Stimulated activated naive B cell treated with anti-CD40 and anti-IgM and Interleukin-4, amounts not matched to agents 10 μg/mL and 1 μg/mL and 100 μg/mL, for 72 hours (primary cell): ENCODE results near the gene EXOC2.

Experiments used
- ATAC-seq, 2 donors: fragments of 150-1000 bp; cut with Tn5 transposase; replicated peaks; 2 replicates each; pipeline ENCODE4 v1.10.0; 2021; ENCODE audit warnings: moderate library complexity in 1 of 2
- DNase-seq: peaks from one replicate; pipeline ENCODE4 v3.0.0; 2021
- H3K27ac Mint-ChIP-seq: one replicate; pipeline ENCODE4 v1.8.0; 2022; ENCODE audit warnings: mild to moderate bottlenecking, mixed read lengths
- H3K27me3 Mint-ChIP-seq, 2 donors: one replicate each; pipeline ENCODE4 v1.8.0; 2022; ENCODE audit warnings: mixed read lengths in 2 of 2
- H3K36me3 Mint-ChIP-seq, 2 donors: one replicate each; pipeline ENCODE4 v1.8.0; 2022; ENCODE audit warnings: mixed read lengths in 2 of 2, mild to moderate bottlenecking in 1 of 2
- H3K4me1 Mint-ChIP-seq, 2 donors: one replicate each; pipeline ENCODE4 v1.8.0; 2022; ENCODE audit warnings: mixed read lengths in 2 of 2, mild to moderate bottlenecking in 1 of 2
- H3K4me3 Mint-ChIP-seq, 2 donors: one replicate each; pipeline ENCODE4 v1.8.0; 2022; ENCODE audit warnings: mild to moderate bottlenecking in 2 of 2, mixed read lengths in 2 of 2, moderate library complexity in 1 of 2
- H3K9me3 Mint-ChIP-seq, 2 donors: one replicate each; pipeline ENCODE4 v1.8.0; 2022; ENCODE audit warnings: mixed read lengths in 2 of 2, mild to moderate bottlenecking in 1 of 2

EXOC2 gene

DNA sequence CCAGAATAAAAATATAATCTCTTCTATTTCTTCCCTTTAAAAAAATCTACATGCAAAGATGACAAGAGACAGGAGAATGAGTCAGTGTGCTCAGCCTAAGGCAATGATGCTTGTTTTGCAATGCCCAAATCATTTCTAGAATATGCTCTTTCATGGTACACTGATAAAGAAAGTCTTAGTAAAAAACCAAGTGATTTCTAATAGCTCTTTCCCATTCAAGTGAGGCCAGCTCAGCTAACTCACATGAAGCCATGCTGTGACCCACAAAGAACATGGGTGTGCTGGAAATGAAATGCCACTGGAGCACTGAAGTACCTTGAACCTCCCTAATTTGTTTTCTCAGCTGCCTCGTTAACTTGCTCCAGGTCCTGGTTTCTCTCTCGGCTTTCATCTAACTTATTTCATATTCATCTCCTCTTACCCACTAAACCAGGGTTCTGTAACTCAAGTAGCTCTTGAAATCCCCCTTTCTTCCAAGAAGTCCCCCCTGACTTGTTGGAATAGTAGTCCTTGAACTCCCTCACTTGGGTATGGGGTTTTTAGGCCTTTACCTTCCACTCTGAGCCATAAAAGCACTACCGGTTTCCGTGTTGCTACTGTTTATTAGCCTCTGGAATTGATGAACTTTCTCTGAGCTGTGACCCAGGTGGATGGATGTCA lies 208.7 kb downstream of the EXOC2 start:
- H3K27me3 Mint-ChIP-seq = no peaks in the 10 kb centered on the region
- ATAC-seq = peak; percentile 68 to 81
- H3K4me3 Mint-ChIP-seq = peak overlapping the region; percentile 7 to 14
- H3K9me3 Mint-ChIP-seq = peaks cover 0 to 2% of the 10 kb centered on the region in 2 donors
- no peak for DNase-seq
- peak overlapping the region; percentile 48 for H3K27ac Mint-ChIP-seq
- peaks cover 26 to 45% of the 10 kb centered on the region in 2 donors for H3K4me1 Mint-ChIP-seq
- H3K36me3 Mint-ChIP-seq = peaks cover 16 to 47% of the 10 kb centered on the region in 2 donors

DNA sequence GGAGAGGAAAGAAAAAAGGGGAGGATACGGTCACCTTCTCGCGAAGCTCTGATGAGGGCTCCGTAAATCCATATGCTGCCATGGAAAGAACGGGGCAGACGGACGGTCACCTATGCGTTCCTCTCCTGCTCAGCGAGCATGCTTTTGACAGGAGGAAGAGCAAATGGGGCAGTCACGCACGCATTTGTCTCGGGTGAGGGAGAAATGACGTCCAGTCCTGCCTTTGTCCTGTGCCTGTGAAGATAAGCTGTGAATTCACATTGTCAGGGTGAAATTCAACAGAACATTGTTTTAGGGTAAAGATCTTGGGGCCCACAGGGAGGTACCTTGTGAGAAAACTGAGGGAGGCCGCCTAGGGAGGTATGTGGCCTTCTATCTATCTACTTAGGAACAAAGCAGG lies 217.6 kb downstream of the EXOC2 start:
- H3K27ac Mint-ChIP-seq = no peak overlapping the region
- no peaks in the 10 kb centered on the region for H3K9me3 Mint-ChIP-seq
- peaks cover 36 to 57% of the 10 kb centered on the region in 2 donors for H3K4me1 Mint-ChIP-seq
- no peak for ATAC-seq
- peak overlapping the region in 1 of 2 donors; percentile 69 for H3K4me3 Mint-ChIP-seq
- H3K27me3 Mint-ChIP-seq = no peaks in the 10 kb centered on the region
- no peak for DNase-seq
- H3K36me3 Mint-ChIP-seq = peaks cover 0 to 3% of the 10 kb centered on the region in 2 donors

DNA sequence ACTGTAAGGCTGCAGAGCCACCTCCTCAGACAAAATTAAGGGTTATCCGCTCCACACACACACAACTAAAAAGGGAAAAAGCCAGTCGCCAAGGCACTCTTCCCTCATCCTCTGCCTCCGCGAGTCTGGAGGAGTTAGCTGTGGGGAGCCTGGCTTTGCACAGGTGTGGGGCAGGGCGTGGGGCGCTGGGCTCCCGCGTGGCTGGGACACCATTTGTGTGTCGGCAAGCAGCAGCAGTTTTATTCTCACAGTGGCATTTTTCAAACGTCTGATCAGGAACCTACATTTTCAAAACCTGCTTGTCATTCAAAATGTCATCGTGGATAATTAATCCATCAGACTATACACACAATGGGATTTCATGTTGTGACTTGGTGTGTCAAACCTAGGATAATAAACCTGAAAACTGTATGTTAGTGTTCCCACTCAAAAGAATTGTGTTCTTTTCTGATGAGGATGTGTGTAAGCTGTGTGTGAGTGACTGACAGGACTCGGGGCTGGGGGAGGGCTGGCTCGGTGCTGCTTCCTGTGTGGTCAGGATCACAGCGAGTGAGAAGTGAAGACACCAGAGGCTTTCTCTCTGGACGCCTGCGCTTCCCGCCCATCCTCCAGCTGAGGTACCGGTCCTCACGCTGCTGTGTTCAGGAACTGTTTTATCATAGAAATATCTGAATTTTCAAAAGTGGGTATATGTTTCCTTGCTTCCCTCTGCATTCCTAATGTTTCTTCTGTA lies 218.3 kb downstream of the EXOC2 start:
- ATAC-seq (peak; percentile 63 to 79), DNase-seq (peak; percentile 56)

DNA sequence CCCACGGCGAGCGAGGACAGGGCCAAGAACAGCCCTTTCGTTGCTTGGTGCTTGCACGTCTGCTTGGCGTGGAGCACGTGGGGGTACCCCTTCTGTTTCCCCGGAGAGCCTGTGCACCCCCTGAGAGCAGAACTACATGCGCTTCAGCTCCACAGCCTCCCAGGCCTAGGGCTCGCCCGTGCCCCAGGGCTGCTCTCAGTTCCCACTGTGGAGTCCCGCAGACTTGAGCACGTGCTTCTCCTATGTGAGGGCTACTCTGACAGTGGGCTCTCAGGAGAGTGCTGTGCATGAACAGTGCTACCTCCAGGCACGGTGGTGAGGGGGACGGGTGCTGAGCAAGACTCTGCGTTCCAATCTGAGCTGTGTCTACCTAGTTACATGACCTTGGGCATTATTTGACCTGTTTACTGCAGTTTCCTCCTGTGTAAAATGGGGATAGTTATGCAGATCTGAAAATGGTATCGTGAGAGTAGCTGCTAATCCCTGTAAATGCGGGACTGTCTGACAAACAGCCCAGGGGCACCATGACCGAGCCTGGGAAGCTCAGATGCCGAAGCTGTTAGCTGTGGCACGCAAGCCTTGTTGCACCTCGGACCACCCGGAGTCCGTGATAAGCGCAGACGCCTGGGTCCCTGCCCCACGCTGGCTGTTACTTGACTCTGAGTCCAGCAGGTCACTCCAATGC lies 219.0 kb downstream of the EXOC2 start:
- Mint-ChIP-seq H3K36me3 (peaks cover 0 to 3% of the 10 kb centered on the region in 2 donors), H3K27ac (peak overlapping the region; percentile 90), H3K4me3 (peak overlapping the region in 1 of 2 donors; percentile 14), H3K27me3 (no peaks in the 10 kb centered on the region), H3K9me3 (no peaks in the 10 kb centered on the region), H3K4me1 (peaks cover 45 to 65% of the 10 kb centered on the region in 2 donors)
- DNase-seq (no peak), ATAC-seq (no peak)

More for the DNA sequence above, 218.3 kb downstream of the EXOC2 start:
- no peaks in the 10 kb centered on the region for H3K27me3 Mint-ChIP-seq
- H3K4me3 Mint-ChIP-seq = peak overlapping the region; percentile 53 to 69
- peaks cover 42 to 64% of the 10 kb centered on the region in 2 donors for H3K4me1 Mint-ChIP-seq
- H3K27ac Mint-ChIP-seq = peak overlapping the region; percentile 90
- peaks cover 0 to 3% of the 10 kb centered on the region in 2 donors for H3K36me3 Mint-ChIP-seq
- no peaks in the 10 kb centered on the region for H3K9me3 Mint-ChIP-seq

DNA sequence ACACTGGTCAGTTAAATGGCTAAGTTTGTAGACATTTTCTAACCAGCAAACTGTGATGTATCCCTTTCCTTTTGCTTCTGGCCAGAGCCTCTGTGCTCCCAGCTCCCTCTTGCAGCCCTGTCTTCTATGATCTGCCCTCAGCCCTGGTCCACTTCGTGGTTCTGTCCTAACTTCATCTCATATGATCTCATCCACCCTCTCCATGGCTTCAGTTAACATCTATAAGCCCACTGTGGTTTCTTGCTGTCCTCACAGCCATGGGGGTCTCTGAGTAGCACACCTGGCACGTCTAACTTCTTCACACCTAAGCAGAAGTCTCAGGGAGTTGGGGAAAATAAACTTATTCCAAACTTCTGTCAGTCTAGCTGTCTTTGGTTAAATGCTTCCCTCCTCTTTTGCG lies 219.6 kb downstream of the EXOC2 start:
- H3K4me1 Mint-ChIP-seq = peaks cover 46 to 65% of the 10 kb centered on the region in 2 donors

DNA sequence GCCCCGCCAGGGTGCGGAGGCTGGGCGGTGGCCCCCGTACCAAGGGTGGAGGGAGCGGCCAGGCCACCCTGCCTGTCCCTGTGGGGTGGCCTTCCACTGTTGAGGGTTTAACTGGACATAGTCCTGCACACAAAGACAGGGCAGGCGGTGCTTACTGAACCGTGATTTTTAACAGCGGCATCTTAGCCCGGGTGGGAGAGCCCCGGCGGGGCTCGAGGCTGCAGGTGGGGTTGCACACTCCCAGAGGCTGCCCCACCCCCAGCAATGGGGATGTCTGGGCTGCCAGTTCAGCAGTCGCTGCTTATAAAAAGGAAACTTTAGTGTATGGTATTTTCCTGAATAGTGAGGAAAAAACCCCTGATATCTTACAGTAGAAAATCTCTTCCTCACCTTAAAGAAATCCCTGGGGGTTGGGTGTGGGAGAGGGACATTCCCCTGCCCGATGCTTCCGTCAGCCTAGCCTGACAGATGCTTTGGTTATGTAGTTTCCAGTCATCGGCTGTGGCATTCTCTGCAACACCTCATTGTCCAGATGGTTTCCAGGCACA lies 222.0 kb downstream of the EXOC2 start:
- H3K36me3 Mint-ChIP-seq = no peaks in the 10 kb centered on the region
- peaks cover 49 to 65% of the 10 kb centered on the region in 2 donors for H3K4me1 Mint-ChIP-seq
- peak overlapping the region; percentile 48 to 53 for H3K4me3 Mint-ChIP-seq
- peak; percentile 87 for ATAC-seq
- no peaks in the 10 kb centered on the region for H3K9me3 Mint-ChIP-seq
- DNase-seq = peak; percentile 86
- H3K27ac Mint-ChIP-seq = peak overlapping the region; percentile 87
- H3K27me3 Mint-ChIP-seq = peaks cover 5 to 15% of the 10 kb centered on the region in 2 donors

More for the DNA sequence above, 219.6 kb downstream of the EXOC2 start:
- no peaks in the 10 kb centered on the region for H3K9me3 Mint-ChIP-seq
- H3K4me3 Mint-ChIP-seq = no peak overlapping the region
- H3K27me3 Mint-ChIP-seq = no peaks in the 10 kb centered on the region
- ATAC-seq (no peak), DNase-seq (no peak)
- H3K27ac Mint-ChIP-seq = peak overlapping the region; percentile 90
- peaks cover 0 to 3% of the 10 kb centered on the region in 2 donors for H3K36me3 Mint-ChIP-seq

DNA sequence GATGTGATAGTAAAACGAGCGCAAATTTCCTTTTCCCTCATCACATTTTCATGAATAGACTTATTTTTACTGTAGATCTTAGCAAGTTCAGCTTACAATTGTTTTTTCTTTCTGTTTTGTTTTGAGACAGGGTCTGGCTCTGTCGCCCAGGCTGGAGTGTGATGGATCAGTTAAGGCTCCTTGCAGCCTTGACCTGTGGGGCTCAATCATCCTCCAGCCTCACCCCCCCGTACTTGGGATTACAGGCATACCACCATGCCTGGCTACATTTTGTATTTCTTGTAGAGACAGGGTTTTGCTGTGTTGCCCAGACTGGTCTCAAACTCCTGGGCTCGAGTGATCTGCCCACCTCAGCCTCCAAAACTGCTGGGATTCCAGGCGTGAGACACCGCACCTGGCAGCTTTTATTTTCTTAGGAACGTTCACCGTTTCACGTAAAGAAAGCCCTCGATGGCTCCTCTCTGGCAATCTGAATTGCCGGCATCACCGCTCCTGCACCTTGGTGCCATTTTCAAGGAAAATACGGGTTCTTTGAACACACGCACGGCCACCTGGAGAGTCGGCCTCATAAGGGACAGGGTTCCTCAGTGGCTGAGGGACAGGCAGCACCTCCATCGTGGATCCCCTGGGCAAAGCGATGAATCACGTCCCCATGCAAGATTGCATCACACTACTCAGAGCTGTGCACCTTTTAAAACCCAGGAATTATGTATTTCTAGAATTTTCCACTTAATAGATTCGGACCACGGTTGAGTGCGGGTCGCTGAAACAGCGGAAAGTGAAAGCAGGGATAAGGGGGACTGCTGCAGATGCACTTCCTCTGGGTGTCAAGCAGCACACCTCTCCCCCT lies 222.7 kb downstream of the EXOC2 start:
- ATAC-seq (peak in 1 of 2 donors; percentile 11), DNase-seq (no peak)
- Mint-ChIP-seq H3K9me3 (no peaks in the 10 kb centered on the region), H3K27me3 (peaks cover 9 to 20% of the 10 kb centered on the region in 2 donors), H3K27ac (peak overlapping the region; percentile 82), H3K4me1 (peaks cover 50 to 58% of the 10 kb centered on the region in 2 donors), H3K4me3 (peak overlapping the region; percentile 48 to 53), H3K36me3 (no peaks in the 10 kb centered on the region)

DNA sequence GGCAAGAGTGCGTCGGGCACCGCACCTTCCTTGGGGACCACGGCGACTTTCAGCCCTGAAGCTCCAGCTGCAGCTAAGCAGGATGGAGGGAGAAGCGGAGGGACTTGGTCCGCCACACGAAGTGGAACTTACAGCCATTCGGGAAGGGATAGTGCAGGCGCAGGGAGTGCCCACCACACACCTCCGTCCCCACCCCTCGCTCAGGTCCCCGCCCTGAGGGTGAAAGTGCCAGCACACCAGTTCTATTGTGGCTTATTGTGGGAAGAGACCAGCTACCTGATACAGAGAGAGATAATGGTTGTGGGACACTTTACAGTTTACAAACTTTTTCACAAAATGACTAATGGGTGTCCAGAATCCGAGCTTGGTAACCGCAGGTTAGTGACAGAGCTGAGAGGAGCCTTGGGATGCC lies 225.3 kb downstream of the EXOC2 start:
- no peak overlapping the region for H3K27ac Mint-ChIP-seq

DNA sequence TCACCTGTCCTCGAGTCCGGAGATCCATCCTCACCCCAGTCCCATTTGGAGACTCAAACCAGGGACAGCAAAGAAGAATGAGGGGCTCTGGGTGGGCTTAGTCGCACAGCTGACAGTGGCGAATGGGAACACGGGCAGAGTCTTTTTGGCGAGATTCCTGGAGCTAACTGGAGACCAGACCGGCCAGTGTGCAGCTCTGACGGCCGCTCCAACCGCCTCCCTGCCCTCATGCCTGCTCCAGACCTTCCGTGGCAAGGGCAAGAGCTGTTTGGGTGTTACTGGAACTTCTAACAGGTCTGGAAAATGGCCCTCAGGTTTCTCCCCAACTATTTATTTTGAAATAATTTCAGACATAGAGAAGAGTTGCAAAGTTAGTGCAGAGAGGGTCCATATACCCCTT lies 225.8 kb downstream of the EXOC2 start:
- no peak for ATAC-seq
- Mint-ChIP-seq H3K27ac (no peak overlapping the region), H3K4me3 (no peak overlapping the region), H3K36me3 (no peaks in the 10 kb centered on the region), H3K27me3 (peaks cover 21 to 46% of the 10 kb centered on the region in 2 donors), H3K9me3 (no peaks in the 10 kb centered on the region), H3K4me1 (peaks cover 26 to 30% of the 10 kb centered on the region in 2 donors)
- no peak for DNase-seq

More for the DNA sequence above, 225.3 kb downstream of the EXOC2 start:
- Mint-ChIP-seq H3K9me3 (no peaks in the 10 kb centered on the region), H3K36me3 (no peaks in the 10 kb centered on the region), H3K4me3 (no peak overlapping the region), H3K27me3 (peaks cover 19 to 42% of the 10 kb centered on the region in 2 donors), H3K4me1 (peaks cover 31 to 32% of the 10 kb centered on the region in 2 donors)
- no peak for DNase-seq
- no peak for ATAC-seq

DNA sequence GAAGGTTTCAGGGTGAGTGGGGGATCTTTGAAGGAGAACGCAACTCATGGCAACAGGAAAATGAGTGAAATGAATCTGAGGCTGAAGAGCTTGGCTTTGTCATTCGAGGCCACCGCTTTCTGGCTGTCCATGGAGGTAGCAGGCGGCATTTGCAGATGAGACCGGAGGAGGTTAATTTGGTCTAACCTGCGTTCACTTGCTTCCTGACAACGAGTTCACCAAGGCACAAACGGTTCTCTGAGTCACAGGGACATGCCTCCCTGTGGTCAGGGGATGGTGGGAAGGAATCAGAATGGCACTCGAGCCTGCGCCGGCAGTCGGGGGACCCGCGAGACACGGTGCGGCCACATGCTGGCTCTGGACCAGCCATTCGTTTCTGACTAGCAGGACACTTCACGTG lies 226.4 kb downstream of the EXOC2 start:
- no peak overlapping the region for H3K27ac Mint-ChIP-seq
- DNase-seq (no peak), ATAC-seq (no peak)
- peaks cover 21 to 24% of the 10 kb centered on the region in 2 donors for H3K4me1 Mint-ChIP-seq
- no peak overlapping the region for H3K4me3 Mint-ChIP-seq
- peaks cover 21 to 46% of the 10 kb centered on the region in 2 donors for H3K27me3 Mint-ChIP-seq
- no peaks in the 10 kb centered on the region for H3K36me3 Mint-ChIP-seq
- no peaks in the 10 kb centered on the region for H3K9me3 Mint-ChIP-seq

DNA sequence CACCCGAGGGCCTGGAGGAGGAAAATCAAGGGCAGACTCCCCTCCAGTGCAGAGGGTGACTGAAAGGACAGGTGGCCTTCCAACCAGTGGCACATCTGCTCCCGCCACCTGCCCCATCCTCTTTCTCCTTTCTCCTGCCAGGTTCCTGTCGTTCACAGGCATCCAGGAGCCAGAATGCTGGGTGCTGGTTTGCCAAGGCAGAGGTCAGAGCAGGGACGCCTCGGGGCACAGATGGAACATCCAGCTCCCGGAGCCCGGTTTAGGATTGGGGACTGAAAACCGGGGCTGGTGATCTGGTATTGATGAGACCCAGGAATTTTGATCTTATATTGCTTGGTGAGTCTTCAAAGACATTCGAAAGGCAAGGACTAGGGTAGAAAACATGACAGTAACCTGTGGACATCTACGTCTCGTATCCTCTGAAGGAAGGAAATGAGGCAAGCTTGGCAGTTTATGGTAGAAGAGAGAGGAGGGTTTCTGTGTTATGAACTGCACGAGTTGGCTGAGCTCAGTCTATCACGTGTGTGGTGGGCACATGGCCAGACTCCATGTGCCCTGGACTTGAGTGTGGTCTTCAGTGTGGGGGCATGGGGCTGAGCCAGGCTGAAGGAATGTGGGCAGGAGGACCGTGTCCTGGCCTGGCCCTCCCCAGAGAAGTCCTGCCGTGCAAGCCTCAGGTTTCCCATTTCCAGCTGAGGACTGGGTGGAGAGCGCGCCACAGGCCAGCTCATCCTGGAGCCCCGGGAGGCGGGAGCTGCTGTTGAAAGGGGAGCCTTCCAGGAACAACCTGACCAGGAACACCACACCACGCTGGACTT lies 227.2 kb downstream of the EXOC2 start:
- H3K27ac Mint-ChIP-seq = no peak overlapping the region

DNA sequence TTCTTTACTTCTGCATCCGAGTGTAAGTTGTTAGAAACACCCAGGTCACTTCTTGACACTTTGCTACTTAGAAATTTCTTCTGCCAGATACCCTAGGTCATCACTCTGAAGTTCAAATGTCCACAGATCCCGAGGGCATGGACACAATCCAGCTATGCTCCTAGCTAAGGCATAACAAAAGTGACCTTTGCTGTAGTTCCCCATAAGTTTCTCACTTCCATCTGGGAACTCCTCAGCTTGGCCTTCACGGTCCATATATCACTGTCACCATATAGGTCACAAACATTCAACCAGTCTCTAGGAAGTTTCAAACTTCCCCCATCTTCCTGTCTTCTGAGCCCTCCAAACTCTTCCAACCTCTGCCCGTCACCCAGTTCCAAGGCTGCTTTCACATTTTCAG lies 236.1 kb downstream of the EXOC2 start:
- ATAC-seq (peak; percentile 53 to 59), DNase-seq (no peak)
- no peak overlapping the region for H3K4me3 Mint-ChIP-seq
- no peaks in the 10 kb centered on the region for H3K27me3 Mint-ChIP-seq
- peaks cover 16 to 17% of the 10 kb centered on the region in 2 donors for H3K4me1 Mint-ChIP-seq
- peak overlapping the region; percentile 75 for H3K27ac Mint-ChIP-seq
- peaks cover 3% of the 10 kb centered on the region in 2 donors for H3K9me3 Mint-ChIP-seq
- peaks cover 2 to 5% of the 10 kb centered on the region in 2 donors for H3K36me3 Mint-ChIP-seq

More for the DNA sequence above, 227.2 kb downstream of the EXOC2 start:
- no peak for ATAC-seq
- Mint-ChIP-seq H3K9me3 (no peaks in the 10 kb centered on the region), H3K4me3 (no peak overlapping the region), H3K4me1 (peaks cover 13 to 20% of the 10 kb centered on the region in 2 donors), H3K36me3 (no peaks in the 10 kb centered on the region), H3K27me3 (peaks cover 21 to 46% of the 10 kb centered on the region in 2 donors)
- DNase-seq = no peak
